ENCODE results near the gene LRGUK.

LRGUK gene

DNA sequence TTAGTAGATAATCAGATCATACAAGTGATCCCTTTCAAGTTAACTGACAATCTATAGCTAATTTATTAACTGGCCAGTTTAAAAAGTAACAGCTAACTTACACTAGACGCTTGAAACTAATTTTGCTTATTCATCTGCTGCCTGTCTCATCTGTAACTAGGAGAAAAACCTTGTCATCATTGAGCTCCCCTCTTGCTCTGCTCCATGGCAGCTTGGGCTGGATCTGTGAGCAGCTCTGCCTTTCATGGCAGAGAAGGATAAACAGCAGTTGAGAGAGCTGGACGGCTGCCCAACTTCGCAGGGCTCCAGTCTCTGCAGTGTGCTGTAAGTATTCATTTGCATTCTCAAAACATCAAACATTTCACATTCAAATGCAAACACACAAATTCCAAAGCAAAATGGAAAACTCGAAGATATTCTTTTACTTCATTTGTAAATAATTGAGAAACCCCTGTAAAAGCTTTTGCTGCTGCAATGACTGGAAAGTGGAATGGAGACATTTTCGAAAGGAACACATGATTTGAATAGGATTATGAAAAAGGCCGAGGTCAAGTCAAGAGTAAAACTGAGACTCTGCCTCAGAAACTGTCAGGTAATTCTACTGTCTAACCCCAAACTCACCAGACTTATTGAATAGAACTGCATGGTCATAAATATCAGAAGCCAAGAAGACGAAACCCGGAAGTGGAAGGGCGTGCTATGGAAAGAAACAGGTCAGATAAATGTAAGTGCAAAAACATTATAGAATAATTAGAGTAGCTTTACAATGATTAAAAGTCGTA, 172.0 kb downstream of the LRGUK start:
- no peak overlapping the region for H2AFZ ChIP-seq (ENCODE audit: low read length)
- H3K36me3 ChIP-seq (ENCODE audit: insufficient read depth, low read length), result peaks cover 55% of the 10 kb centered on the region
- H3K9me3 ChIP-seq (ENCODE audit: insufficient read depth, low read depth, low read length), result no peaks in the 10 kb centered on the region
- no peaks in the 10 kb centered on the region for H3K79me2 ChIP-seq (ENCODE audit: insufficient read depth, low read length)
- H3K9ac ChIP-seq (ENCODE audit: low read depth, low read length, poor library complexity, severe bottlenecking), result no peak overlapping the region
- no peaks in the 10 kb centered on the region for H3F3A ChIP-seq (ENCODE audit: low read depth)
- no peak overlapping the region for H3K4me2 ChIP-seq (ENCODE audit: low read depth, low read length, poor library complexity, severe bottlenecking)
- no peaks in the 10 kb centered on the region for H3K9me2 ChIP-seq (replicated peaks; ENCODE audit: low read depth, low read length)
- TF ChIP-seq EZH2phosphoT487 (IDR thresholded peaks at IDR 0.05; ENCODE audit: borderline replicate concordance), result no peak
- TF ChIP-seq, protein P1, sequence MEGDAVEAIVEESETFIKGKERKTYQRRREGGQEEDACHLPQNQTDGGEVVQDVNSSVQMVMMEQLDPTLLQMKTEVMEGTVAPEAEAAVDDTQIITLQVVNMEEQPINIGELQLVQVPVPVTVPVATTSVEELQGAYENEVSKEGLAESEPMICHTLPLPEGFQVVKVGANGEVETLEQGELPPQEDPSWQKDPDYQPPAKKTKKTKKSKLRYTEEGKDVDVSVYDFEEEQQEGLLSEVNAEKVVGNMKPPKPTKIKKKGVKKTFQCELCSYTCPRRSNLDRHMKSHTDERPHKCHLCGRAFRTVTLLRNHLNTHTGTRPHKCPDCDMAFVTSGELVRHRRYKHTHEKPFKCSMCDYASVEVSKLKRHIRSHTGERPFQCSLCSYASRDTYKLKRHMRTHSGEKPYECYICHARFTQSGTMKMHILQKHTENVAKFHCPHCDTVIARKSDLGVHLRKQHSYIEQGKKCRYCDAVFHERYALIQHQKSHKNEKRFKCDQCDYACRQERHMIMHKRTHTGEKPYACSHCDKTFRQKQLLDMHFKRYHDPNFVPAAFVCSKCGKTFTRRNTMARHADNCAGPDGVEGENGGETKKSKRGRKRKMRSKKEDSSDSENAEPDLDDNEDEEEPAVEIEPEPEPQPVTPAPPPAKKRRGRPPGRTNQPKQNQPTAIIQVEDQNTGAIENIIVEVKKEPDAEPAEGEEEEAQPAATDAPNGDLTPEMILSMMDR (conservative IDR thresholded peaks at IDR 0.05; ENCODE audit: low read length), result no peak
- no peaks in the 10 kb centered on the region for H3K4me1 ChIP-seq (ENCODE audit: insufficient read depth, low read length, poor library complexity, severe bottlenecking)
- H3K4me3 ChIP-seq (ENCODE audit: low read length, poor library complexity, severe bottlenecking), result no peak overlapping the region
- H4K20me1 ChIP-seq (ENCODE audit: insufficient read depth, low read length, poor library complexity, severe bottlenecking), result no peaks in the 10 kb centered on the region
- H3K27me3 ChIP-seq (ENCODE audit: insufficient read depth, low read length, poor library complexity, severe bottlenecking), result no peaks in the 10 kb centered on the region

DNA sequence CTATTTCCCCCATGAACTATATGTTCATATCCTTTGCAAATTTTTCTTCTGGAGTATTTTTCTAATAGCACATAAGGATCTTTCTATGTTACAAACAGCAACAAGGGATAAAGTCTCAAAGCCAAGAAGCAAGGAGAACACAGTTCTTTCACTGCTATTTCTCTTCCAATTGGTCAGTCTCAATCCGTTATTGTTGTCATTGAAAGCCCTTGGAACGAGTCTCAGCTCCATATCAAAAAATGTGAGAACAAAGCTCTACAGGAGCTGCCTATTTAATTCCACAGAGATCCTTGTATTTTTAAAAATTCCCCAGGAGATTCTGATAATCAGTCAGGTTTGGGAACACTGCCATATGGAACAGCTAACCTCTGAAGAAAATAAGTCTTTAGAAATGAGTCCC, 173.8 kb downstream of the LRGUK start:
- H4K20me1 ChIP-seq (ENCODE audit: insufficient read depth, low read length, poor library complexity, severe bottlenecking), result no peaks in the 10 kb centered on the region
- H3K9me3 ChIP-seq (ENCODE audit: insufficient read depth, low read depth, low read length), result no peaks in the 10 kb centered on the region
- no peak overlapping the region for H3K4me3 ChIP-seq (ENCODE audit: low read length, poor library complexity, severe bottlenecking)
- no peak overlapping the region for H3K9ac ChIP-seq (ENCODE audit: low read depth, low read length, poor library complexity, severe bottlenecking)
- no peak overlapping the region for H3K4me2 ChIP-seq (ENCODE audit: low read depth, low read length, poor library complexity, severe bottlenecking)
- H3K4me1 ChIP-seq (ENCODE audit: insufficient read depth, low read length, poor library complexity, severe bottlenecking), result no peaks in the 10 kb centered on the region
- no peak for TF ChIP-seq EZH2phosphoT487 (IDR thresholded peaks at IDR 0.05; ENCODE audit: borderline replicate concordance)
- TF ChIP-seq, protein P1 (conservative IDR thresholded peaks at IDR 0.05; ENCODE audit: low read length), result no peak
- no peak overlapping the region for H2AFZ ChIP-seq (ENCODE audit: low read length)
- no peaks in the 10 kb centered on the region for H3K9me2 ChIP-seq (replicated peaks; ENCODE audit: low read depth, low read length)
- H3K27me3 ChIP-seq (ENCODE audit: insufficient read depth, low read length, poor library complexity, severe bottlenecking), result no peaks in the 10 kb centered on the region
- no peaks in the 10 kb centered on the region for H3K79me2 ChIP-seq (ENCODE audit: insufficient read depth, low read length)
- peaks cover 48% of the 10 kb centered on the region for H3K36me3 ChIP-seq (ENCODE audit: insufficient read depth, low read length)
- H3F3A ChIP-seq (ENCODE audit: low read depth), result no peaks in the 10 kb centered on the region

DNA sequence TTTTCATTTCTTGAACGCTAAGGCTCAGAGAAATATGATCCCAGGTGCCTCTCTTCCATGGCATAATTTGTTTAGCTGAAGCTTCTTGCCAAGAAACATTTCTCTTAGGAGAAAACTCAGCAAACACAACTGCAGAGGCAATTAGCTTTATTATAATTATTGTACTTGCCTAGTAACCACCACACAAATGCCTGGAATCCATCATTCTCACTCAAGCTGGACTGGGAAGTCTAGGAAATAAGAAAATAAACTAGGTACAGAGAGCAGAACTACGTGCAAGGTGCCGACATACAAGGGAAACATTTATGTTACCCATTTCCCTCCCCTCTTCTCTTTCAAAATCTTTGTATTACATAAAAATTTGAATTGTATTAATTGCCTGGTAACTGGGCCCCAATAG, 174.5 kb downstream of the LRGUK start:
- Histone ChIP-seq H3K4me3 (ENCODE audit: low read length, poor library complexity, severe bottlenecking) (no peak overlapping the region), H3K9me2 (replicated peaks; ENCODE audit: low read depth, low read length) (no peaks in the 10 kb centered on the region), H3F3A (ENCODE audit: low read depth) (no peaks in the 10 kb centered on the region), H3K4me2 (ENCODE audit: low read depth, low read length, poor library complexity, severe bottlenecking) (no peak overlapping the region), H3K79me2 (ENCODE audit: insufficient read depth, low read length) (no peaks in the 10 kb centered on the region), H3K9me3 (ENCODE audit: insufficient read depth, low read depth, low read length) (no peaks in the 10 kb centered on the region), H2AFZ (ENCODE audit: low read length) (no peak overlapping the region), H3K36me3 (ENCODE audit: insufficient read depth, low read length) (peaks cover 45% of the 10 kb centered on the region), H3K4me1 (ENCODE audit: insufficient read depth, low read length, poor library complexity, severe bottlenecking) (no peaks in the 10 kb centered on the region), H4K20me1 (ENCODE audit: insufficient read depth, low read length, poor library complexity, severe bottlenecking) (no peaks in the 10 kb centered on the region), H3K9ac (ENCODE audit: low read depth, low read length, poor library complexity, severe bottlenecking) (no peak overlapping the region), H3K27me3 (ENCODE audit: insufficient read depth, low read length, poor library complexity, severe bottlenecking) (no peaks in the 10 kb centered on the region)
- TF ChIP-seq, protein P1 (conservative IDR thresholded peaks at IDR 0.05; ENCODE audit: low read length), result no peak
- TF ChIP-seq EZH2phosphoT487 (IDR thresholded peaks at IDR 0.05; ENCODE audit: borderline replicate concordance), result no peak
